Stimulated activated CD8-positive, alpha-beta memory T cell treated with anti-CD3 and anti-CD28 coated beads, Interleukin-15, amount 100 ng/mL, for 48 hours (primary cell): ENCODE results near the gene RGS3.

Experiments
- DNase-seq, 2 donors: peaks; one replicate each; pipeline ENCODE4 v3.0.0-alpha.2; 2020; ENCODE audit warnings: low read depth in 2 of 2

The RGS3 gene

GRCh38 chr9:113618836-113619490 is 155.4 kb downstream of the RGS3 start:
- DNase-seq, result no peak

GRCh38 chr9:113619491-113620376 is 156.2 kb downstream of the RGS3 start:
- DNase-seq, result no peak

DNA sequence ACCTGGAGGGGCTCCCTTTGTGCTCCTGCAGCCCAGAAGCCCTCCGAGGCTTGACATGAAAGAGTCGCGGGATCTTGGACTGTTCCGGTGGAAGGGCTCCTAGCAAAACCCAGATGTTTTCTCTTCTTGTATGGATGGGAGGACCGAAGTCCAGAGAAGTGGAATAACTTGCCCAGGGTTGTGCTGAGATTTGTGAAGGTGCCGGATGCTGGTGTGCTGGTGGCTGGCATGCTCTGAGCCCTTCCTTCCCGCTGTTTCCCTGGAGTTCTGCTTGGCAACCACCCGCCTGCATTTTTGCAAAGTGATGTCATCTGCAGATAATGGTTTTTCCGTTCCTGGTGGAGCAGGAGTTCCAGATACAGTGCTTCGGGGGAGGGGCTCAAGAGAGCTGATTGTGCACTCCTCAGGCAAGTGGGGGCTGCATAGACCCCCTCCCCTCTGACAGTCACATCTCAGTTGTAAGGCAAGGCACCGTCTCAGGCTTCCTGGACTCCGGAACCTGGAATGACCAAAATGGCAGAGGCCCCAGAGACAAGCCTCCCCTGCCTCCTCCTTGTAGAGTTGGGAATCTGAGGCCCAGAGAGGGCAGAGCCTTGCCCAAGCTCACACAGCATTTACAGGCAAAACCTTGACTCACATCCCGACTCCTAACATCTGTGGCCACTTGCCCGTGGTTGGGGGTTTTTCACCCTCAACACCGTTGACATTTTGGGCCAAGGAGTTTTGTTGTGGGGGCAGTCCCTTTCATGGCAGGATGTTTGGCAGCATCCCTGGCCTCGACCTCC is 157.0 kb downstream of the RGS3 start:
- peak; percentile 45 to 48 for DNase-seq

DNA sequence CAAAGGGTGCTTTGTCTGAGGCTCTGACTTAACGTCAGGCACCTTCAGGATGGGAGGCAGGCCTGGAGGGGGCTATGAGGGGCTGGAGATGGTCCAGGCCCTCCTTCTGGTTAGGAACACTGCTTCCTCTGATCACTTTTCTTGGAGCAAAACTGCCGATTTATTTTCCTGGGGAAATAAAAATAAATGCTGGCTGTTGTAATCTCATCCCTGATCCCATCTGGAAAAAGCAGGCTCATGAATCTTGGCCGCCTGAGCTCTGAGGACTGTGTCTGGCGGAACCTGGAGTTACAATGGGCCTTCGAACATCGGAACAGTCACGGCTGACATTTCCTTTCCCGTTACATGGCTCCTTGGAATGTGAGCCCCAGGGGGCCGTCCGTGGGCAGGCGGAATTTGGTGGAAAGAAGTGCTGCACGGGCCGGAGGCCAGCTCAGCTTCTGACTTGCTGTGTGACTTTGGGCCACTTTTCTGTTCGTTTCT is 157.8 kb downstream of the RGS3 start:
- DNase-seq, result no peak

DNA sequence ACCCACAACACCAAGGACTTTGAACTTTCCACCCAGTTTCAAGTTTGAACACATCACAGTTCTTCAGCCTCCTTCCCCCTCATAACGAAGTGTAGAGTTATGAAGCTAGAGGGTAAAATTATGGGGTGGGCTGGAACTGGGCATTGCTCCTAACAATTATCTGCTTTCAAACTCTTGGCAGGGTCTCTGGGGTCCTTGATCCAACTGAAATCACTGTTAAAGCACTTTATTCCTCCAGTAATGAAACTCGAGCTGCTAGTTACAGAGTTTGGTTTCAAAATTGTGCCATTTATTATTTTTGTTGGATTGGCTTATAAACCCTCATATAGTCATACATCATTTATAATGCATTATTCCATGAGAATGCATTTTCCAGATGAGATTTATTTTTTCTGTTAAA is 158.5 kb downstream of the RGS3 start:
- DNase-seq, result no peak

GRCh38 chr9:113622600-113623400 is 159.3 kb downstream of the RGS3 start:
- peak; percentile 71 to 78 for DNase-seq

- no peak for DNase-seq
Observed at GRCh38 chr9:113623851-113624485, 160.4 kb downstream of the RGS3 start.

DNA sequence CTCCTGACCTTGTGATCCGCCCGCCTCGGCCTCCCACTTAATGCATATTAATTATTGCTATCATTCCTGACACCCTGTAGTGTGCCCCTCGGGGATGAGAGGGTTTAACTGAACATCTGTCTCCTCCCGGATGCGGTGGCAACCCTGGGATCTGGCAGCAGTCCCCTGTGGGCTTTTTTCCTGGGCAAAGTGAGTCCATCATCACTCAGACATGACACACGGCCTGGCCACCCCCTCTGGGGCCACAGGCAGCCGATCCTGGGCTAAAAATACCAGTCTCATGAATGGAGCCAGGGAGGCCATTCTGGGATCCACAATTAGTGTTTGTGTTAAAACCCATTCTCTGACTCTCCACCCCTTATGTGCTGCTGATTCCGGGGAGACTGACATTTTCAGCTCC is 161.2 kb downstream of the RGS3 start:
- DNase-seq, result no peak

DNA sequence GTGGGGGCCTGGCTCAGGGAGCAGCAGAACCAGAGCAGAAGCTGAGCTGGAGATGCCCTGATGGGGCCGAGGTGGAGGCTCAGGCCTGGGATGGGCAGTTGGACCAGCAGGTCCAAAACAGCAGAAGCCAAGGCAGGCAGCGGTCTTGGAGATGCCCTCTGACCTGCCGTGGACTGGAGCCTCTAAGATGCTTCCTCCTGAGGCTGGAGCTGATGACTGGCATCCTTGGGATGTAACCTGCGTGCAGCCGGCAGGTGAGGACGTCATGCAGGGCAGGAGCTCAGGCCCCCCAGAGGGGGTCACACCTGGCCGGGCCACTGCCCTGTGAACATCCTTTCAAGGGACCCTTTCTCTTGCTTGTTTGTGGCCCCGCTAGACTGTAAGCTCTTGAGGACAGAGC is 162.0 kb downstream of the RGS3 start:
- DNase-seq, result no peak

- no peak for DNase-seq
Observed at GRCh38 chr9:113626735-113627495, 163.4 kb downstream of the RGS3 start.

GRCh38 chr9:113628621-113629020 is 165.1 kb downstream of the RGS3 start:
- DNase-seq, result no peak

- no peak for DNase-seq
Observed at GRCh38 chr9:113630386-113631136, 167.0 kb downstream of the RGS3 start.

- DNase-seq, result no peak
Observed at GRCh38 chr9:113631137-113631765, 167.7 kb downstream of the RGS3 start.

GRCh38 chr9:113631871-113632665 is 168.5 kb downstream of the RGS3 start:
- no peak for DNase-seq

- DNase-seq, result peak in 1 of 2 donors; percentile 50
Observed at GRCh38 chr9:113632776-113633590, 169.5 kb downstream of the RGS3 start.

GRCh38 chr9:113633782-113634595 is 170.5 kb downstream of the RGS3 start:
- no peak for DNase-seq
